Left renal cortex interstitium (tissue), 4 donors: ENCODE results near the gene CD79B. TPM values are rescaled to one million over a fixed set of nuclear protein-coding genes. Genes with fewer than 3 reads are reported as not detected.
A peak's percentile ranks its signal among the peaks of the same experiment; 100 is the strongest.
"Not testable (repeated sequence)": the region's sequence is repeated elsewhere in the genome, so short reads cannot be mapped to it uniquely, and the experiment has no call there.

Experiments used
- DNase-seq, 4 donors: peaks; one replicate each; pipeline ENCODE4 v3.0.0-alpha.2; 2013; ENCODE audit warnings: low read depth in 4 of 4, low spot score in 2 of 4, missing footprints in 1 of 4
- polyA plus RNA-seq, 4 donors: library from polyadenylated mRNA; unstranded; fragments of 120-200 nt; gene quantifications; one replicate each; pipeline ENCODE4 v1.2.1, GENCODE V29; 2013; ENCODE audit not compliant: insufficient read length in 4 of 4

The CD79B gene
- polyA plus RNA-seq, 4 donors: 1.8 to 3.0 (median 2.9) TPM

DNA sequence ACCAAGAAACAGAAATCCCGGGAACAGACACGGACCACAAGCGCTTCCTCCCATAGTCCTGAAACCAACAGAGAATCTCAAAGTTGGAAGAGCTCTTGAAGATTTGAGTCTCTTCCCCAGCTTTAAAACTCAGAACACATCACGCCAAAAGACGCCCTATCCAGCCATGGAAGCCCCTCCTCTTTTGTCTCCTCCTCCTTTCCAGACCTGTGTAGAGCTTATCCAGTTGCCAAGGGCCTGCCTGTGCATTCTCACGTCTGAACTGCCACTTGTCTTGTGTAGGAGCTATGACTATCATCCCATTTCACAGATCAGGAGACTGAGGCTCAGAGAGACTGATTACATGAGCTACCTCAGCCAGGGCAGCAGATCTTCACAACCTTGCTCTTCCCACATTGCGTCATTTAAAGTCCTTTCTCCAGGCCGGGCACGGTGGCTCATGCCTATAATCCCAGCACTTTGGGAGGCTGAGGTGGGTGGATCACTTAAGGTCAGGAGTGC is 49.5 kb downstream of the CD79B start:
- DNase-seq: not testable (repeated sequence)

DNA sequence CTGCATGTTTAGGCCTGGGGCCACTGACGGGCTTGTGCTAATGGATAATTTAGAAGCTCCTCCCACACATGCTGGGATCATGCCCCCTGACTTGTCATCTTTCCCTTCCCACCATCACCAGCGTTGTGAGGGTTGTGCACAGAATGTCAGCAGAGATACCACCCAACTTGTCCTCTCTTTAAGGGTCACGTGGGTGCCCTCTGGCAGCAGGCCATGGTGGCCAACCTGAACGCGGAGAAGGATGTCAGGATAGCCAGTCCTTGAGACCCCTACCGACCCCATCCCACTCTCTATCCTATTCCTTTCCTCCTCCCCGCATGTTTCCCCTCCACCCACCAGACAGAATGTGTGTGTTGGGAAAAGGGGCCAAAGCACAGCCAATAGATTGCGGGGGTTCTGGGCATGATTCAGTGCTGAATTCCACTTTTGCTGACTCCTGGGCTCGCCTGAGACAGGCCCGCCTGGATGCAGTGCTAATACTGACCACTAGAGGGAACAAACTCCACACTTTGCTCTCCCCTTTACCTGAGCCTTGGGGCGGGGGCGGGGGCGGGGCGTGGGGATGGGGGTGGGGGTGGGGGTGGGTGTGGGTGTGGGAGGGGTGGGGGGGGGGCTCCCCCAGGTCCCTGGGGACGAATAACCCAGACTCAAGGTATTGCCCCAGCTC is 50.1 kb downstream of the CD79B start, which contains the start of gene GH2:
Gene GH2, minus strand, starts transcription at position 10 of the 667 bp plus-strand sequence. CDS start 143 bp downstream, outside the sequence.
- peak in 1 of 4 donors; percentile 12 for DNase-seq

GRCh38 chr17:63881337-63881736 is 50.8 kb downstream of the CD79B start:
- not testable (repeated sequence) for DNase-seq

GRCh38 chr17:63880706-63881105 is 51.4 kb downstream of the CD79B start:
- no peak for DNase-seq

Other genes with a start within 250 kb of the CD79B start
- gene LIMD2, start 232.2 kb downstream of the CD79B start, polyA plus RNA-seq: 10 to 100 TPM; 21.9 to 40.3 (median 31.8) TPM
- 10 to 100 TPM; 35.9 to 80.8 (median 54.7) TPM for gene STRADA, start 190.5 kb downstream of the CD79B start, polyA plus RNA-seq
- 100 to 1,000 TPM in 3 of 4 donors, 10 to 100 TPM in 1; 86.9 to 126 (median 108) TPM for gene CCDC47, start 158.7 kb downstream of the CD79B start, polyA plus RNA-seq
- 100 to 1,000 TPM; 125 to 212 (median 183) TPM for gene DDX42, start 158.2 kb downstream of the CD79B start, polyA plus RNA-seq
- 100 to 1,000 TPM; 156 to 190 (median 181) TPM for gene PSMC5, start 104.9 kb downstream of the CD79B start, polyA plus RNA-seq
- gene FTSJ3, start 104.7 kb downstream of the CD79B start, polyA plus RNA-seq: 10 to 100 TPM; 59.9 to 92.1 (median 62.6) TPM
- gene SMARCD2, start 89.6 kb downstream of the CD79B start, polyA plus RNA-seq: 10 to 100 TPM; 55.0 to 63.8 (median 57.8) TPM
- under 1 TPM in 2 of 4 donors, not detected in 2; 0.61 to 0.82 TPM for gene CSH2, start 58.7 kb downstream of the CD79B start, polyA plus RNA-seq
- not detected for gene GH2, start 50.4 kb downstream of the CD79B start, polyA plus RNA-seq
- 1 to 10 TPM in 1 of 4 donors, under 1 TPM in 1, not detected in 2; 0.55 to 1.8 TPM for gene CSH1, start 35.8 kb downstream of the CD79B start, polyA plus RNA-seq
- not detected for gene CSHL1, start 21.1 kb downstream of the CD79B start, polyA plus RNA-seq
- gene GH1, start 13.5 kb downstream of the CD79B start, polyA plus RNA-seq: not detected
- 1 to 10 TPM in 3 of 4 donors, under 1 TPM in 1; 0.99 to 1.3 (median 1.2) TPM for gene SCN4A, start 40.6 kb upstream of the CD79B start, polyA plus RNA-seq
- 1 to 10 TPM; 2.9 to 4.0 (median 3.6) TPM for gene PRR29, start 66.0 kb upstream of the CD79B start, polyA plus RNA-seq
- 10 to 100 TPM; 22.0 to 36.0 (median 29.4) TPM for gene ICAM2, start 88.3 kb upstream of the CD79B start, polyA plus RNA-seq
- gene ERN1, start 197.8 kb upstream of the CD79B start, polyA plus RNA-seq: 10 to 100 TPM in 1 of 4 donors, 1 to 10 TPM in 3; 7.7 to 11.1 (median 8.9) TPM